Mucosa of descending colon (tissue), 3 donors: ENCODE results near the gene FAM163A. TPM values are rescaled to one million over a fixed set of nuclear protein-coding genes. Genes with fewer than 3 reads are reported as not detected.

Experiments
- ATAC-seq: fragments of 200-7000 bp; cut with Tn5 transposase; one replicate; pipeline ENCODE4 v1.9.1; 2020; ENCODE audit warnings: mild to moderate bottlenecking, moderate library complexity
- DNase-seq, 3 donors: peaks; one replicate each; pipeline ENCODE4 v3.0.0-alpha.2; 2020
- H3K36me3 ChIP-seq: fragments of 200-600 bp; one replicate; pipeline ENCODE4 v1.8.0; 2021; ENCODE audit warnings: low read depth, mild to moderate bottlenecking
- H3K4me1 ChIP-seq: fragments of 200-600 bp; one replicate; pipeline ENCODE4 v1.8.0; 2021; ENCODE audit warnings: low read depth, mild to moderate bottlenecking
- H3K4me3 ChIP-seq: fragments of 200-600 bp; one replicate; pipeline ENCODE4 v1.8.0; 2021; ENCODE audit warnings: mild to moderate bottlenecking
- H3K9me3 ChIP-seq: fragments of 200-600 bp; one replicate; pipeline ENCODE4 v1.8.0; 2021; ENCODE audit warnings: mild to moderate bottlenecking
- intact Hi-C, 2 donors: fragments of 100-400 bp; cut with DNase I in 1 of 2; cut with micrococcal nuclease in 1 of 2; formaldehyde crosslinking; loops; one replicate each; pipeline versions ENCODE4 v1.11.0 to v1.11.1; 2022; cut with DNase I, micrococcal nuclease
- total RNA-seq, 3 donors: library from RNA; stranded (reverse); fragmentation: NEBNext Ultra II Directional in 2 of 3; extraction: Animal tissue kit (Norgen Biotek cat#: 25700) in 2 of 3; gene quantifications; one replicate each; pipeline versions ENCODE4 v1.2.1 to v1.2.4, GENCODE V29; 2021 to 2023
- TF ChIP-seq, protein P1 (sequence below): fragments of 200-600 bp; IDR thresholded peaks from one replicate; pipeline ENCODE4 v1.8.0; 2022; ENCODE audit warnings: antibody characterized with exemption, mild to moderate bottlenecking
- donor health status: DM: no; HTN: no; CAD: no; lungs with moderate emphysema.
- donor health status: DM: no; HTN: no; CAD: no.
- donor health status: DM: no; HTN: yes; CAD: no.

FAM163A gene
- total RNA-seq, 3 donors from 2014 or later = 0.31 to 1.6 (median 0.32) TPM

DNA sequence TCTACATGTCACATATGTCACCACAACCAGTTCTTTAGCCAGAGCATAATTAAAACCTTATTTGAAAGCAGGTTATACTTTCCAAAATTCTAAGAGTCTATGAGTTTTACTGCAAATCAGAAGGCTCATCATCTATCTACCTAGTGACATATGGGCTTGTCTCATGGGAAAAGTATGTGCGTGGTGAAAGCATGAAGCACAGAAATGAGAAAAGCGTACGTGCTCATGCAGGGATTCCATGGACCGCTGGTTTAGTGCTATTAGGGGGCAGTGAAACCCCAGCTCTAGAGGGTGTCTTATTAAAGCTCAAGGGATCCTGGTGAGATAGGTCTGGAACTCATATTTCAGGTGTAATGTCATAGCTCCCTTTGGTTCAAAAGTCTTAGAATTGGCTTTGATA, 50.2 kb downstream of the FAM163A start:
- H3K9me3 ChIP-seq = no peaks in the 10 kb centered on the region
- H3K4me1 ChIP-seq = no peaks in the 10 kb centered on the region
- H3K4me3 ChIP-seq = no peak overlapping the region
- no peak for DNase-seq
- no peaks in the 10 kb centered on the region for H3K36me3 ChIP-seq
- TF ChIP-seq, protein P1, sequence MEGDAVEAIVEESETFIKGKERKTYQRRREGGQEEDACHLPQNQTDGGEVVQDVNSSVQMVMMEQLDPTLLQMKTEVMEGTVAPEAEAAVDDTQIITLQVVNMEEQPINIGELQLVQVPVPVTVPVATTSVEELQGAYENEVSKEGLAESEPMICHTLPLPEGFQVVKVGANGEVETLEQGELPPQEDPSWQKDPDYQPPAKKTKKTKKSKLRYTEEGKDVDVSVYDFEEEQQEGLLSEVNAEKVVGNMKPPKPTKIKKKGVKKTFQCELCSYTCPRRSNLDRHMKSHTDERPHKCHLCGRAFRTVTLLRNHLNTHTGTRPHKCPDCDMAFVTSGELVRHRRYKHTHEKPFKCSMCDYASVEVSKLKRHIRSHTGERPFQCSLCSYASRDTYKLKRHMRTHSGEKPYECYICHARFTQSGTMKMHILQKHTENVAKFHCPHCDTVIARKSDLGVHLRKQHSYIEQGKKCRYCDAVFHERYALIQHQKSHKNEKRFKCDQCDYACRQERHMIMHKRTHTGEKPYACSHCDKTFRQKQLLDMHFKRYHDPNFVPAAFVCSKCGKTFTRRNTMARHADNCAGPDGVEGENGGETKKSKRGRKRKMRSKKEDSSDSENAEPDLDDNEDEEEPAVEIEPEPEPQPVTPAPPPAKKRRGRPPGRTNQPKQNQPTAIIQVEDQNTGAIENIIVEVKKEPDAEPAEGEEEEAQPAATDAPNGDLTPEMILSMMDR = no peak
- intact Hi-C loops = no loop called here
- no peak for ATAC-seq

DNA sequence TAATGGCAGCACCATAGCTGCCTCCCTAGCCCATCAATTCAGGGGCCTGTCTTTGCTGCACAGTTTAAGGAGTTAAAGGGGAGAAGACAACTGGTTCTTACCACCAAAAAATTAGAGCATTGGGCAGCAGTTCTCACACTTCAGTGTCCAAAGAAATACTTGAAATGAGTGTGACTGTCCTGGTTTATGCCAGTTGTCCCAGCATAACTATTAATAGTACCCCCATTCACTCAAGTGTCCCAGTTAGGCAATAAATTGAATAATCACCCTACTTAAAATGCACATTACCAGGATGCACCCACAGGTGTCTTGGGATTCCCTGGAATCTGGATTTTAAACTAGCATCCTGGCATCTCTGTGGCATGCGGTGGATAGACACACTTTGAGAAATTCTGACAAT, 51.1 kb downstream of the FAM163A start:
- intact Hi-C loops = no loop called here
- Histone ChIP-seq H3K9me3 (no peaks in the 10 kb centered on the region), H3K4me1 (no peaks in the 10 kb centered on the region), H3K4me3 (no peak overlapping the region), H3K36me3 (no peaks in the 10 kb centered on the region)
- DNase-seq (no peak), ATAC-seq (no peak)
- TF ChIP-seq, protein P1 = no peak

DNA sequence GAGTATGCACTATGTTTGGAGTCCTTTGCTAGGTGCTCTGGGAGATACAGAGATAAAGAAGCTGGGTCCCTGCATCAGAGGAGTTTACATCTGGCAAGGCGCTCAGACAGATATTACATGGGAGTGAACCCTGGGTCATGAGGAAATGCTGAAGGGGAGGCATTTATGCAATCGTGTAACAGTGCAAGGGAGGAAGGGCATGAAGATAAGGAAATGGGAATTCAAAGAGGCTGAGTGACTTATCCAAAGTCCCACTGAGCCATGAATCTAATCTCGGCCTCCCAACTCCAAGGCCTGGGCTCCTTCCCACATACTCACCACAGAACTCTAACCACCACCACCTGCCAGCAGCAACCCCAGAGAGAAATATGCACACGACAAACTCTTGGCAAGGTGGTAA, 51.6 kb downstream of the FAM163A start:
- no peaks in the 10 kb centered on the region for H3K36me3 ChIP-seq

GRCh38 chr1:179798213-179798863, 55.2 kb downstream of the FAM163A start:
- ATAC-seq (no peak), DNase-seq (no peak)
- intact Hi-C loops = no loop called here
- no peaks in the 10 kb centered on the region for H3K36me3 ChIP-seq
- TF ChIP-seq, protein P1 = no peak
- no peak overlapping the region for H3K4me3 ChIP-seq
- H3K4me1 ChIP-seq = no peaks in the 10 kb centered on the region
- H3K9me3 ChIP-seq = no peaks in the 10 kb centered on the region

More for the DNA sequence above, 51.6 kb downstream of the FAM163A start:
- no peak overlapping the region for H3K4me3 ChIP-seq
- DNase-seq = no peak
- no peaks in the 10 kb centered on the region for H3K9me3 ChIP-seq
- peak; percentile 40 for ATAC-seq
- intact Hi-C loops = no loop called here
- TF ChIP-seq, protein P1 = no peak
- no peaks in the 10 kb centered on the region for H3K4me1 ChIP-seq

DNA sequence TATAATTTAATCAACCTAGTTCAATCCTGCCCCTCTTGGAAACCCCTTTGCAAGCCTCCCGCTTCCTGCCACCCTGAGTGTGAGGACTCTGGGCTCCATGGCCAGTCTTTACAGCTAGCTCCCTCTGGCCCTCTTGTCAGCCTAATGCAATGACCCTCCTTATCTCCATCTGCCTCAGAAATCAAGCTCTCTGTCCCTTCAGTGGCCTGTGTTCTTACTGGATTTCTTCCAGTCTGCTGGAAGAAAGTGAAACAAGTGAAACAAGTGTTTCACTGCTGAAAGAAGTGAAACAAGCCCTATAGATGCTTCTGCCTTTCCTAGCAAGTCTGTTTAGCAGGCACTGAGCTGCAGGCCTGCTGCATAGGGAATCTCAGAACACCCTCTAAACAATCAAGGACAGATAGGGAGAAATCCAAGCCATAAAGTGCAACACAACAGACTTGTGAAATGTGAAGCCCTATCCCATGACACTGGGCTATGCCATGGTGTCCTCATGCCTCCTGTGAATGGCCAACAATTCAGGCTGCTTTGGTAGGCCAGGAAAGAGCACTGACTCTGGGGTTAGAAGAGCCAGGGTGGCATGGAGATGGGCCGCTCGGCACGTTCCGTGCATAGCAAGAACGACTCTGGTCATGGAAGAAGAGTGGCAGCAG, 55.9 kb downstream of the FAM163A start:
- Histone ChIP-seq H3K4me1 (no peaks in the 10 kb centered on the region), H3K4me3 (no peak overlapping the region), H3K9me3 (no peaks in the 10 kb centered on the region), H3K36me3 (no peaks in the 10 kb centered on the region)
- TF ChIP-seq, protein P1 = no peak
- ATAC-seq = no peak
- intact Hi-C loops = no loop called here
- no peak for DNase-seq
